ENCODE measurements around the gene LLCFC1.

The LLCFC1 gene

GRCh38 chr7:142939226-142939910 lies at the start of gene LLCFC1:
Gene LLCFC1 (plus strand): TSS chr7:142939484. CDS start chr7:142939622, 138 bp downstream.
- DNase-seq = no peak

- DNase-seq = no peak
Observed at GRCh38 chr7:142889816-142890215, 49.5 kb upstream of the LLCFC1 start.

DNA sequence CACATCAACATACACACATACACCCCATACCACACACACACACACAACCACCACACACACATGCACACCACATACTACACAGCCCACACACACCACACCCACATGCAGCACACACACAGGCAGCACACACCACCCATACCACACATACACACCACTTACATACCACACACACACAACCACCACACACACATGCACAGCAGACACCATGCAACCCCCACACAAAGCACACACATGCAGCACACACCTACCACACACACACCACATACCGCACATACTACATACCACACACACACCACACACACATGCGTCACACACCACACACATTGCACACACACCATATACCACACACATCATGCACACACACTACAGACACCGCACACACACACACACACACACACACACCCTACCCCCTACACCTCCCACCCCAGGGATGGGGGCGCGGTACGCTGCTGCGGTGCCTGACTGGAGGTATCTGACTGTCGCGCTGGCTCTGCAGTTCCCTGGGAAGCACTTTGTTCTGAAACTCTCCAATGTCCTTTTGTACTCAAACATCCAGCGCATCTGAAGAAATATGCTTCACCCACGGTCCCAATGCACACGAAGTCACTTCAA lies 48.3 kb upstream of the LLCFC1 start:
- no peak for DNase-seq

- no peak for DNase-seq
Observed at GRCh38 chr7:142891490-142892082, 47.7 kb upstream of the LLCFC1 start.

GRCh38 chr7:142892951-142893350 lies 46.3 kb upstream of the LLCFC1 start:
- no peak for DNase-seq

DNA sequence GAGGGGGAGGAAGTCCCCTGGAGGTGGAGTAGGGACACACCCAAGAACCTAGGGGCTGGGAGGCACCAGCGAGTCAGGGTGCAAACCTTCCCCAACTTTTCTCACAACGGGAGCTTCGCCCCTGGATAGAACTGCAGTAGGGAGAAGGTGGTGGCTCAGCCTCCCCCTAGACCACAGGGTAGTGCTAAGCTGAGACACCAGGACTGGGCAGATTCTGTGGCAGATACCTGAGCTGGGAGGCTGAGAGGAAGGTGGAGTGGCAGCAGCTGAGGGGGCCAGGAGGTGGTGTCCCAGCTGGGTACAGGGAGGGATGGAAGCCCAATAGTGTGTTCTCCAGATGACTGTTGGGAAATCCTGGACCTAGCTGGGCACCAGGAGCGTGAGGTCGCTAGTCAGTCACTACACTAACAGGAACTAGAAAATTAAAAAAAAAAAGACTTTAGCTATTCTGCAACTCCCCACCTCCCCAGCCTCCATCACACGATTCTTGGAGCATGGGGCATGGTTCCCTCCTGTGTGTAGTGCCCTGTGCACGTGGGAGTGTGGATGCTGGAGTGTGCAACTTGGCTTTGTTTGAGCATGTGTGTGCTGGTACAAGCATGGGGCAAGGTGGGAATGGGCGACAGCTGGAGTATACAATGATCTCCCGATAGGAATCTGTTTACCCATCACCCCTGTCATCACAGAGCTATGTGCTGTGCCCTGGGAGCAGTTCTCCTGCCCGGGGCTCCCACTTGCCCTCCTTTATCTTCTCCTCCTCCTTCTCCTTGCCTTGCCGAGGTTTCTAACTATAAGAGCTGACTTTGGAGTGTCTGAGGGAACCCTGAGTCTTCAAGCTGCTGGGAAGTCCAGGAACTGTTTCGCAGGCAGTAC lies 44.9 kb upstream of the LLCFC1 start:
- DNase-seq = no peak

DNA sequence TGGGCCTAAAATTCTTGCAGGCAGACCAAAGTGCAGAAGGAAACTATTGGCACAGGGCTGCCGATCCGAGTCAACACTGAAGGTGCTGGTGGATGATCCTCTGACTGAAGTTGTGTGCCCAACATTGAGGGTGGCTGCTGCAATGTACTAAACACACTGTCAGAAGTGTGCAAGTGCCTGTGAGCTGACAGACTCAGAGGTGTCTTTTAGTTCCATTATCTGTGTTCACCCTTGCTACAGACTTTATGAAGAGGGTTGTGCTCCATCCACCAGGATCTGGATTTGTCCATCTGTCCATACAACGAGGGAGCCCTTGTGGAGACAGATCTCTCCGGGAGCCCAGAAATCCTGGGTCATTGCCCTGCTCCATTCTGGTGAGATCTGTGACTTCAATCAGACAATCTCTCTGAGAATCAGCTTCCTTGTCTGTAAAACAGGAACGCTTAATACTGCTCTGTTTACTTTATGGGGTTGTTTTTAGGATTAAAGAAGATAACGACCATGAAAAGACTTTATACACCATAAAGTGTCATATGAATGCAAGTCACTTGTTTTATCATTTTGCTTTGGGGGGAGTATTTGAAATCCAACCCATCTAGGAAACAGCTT lies 44.2 kb upstream of the LLCFC1 start:
- no peak for DNase-seq

DNA sequence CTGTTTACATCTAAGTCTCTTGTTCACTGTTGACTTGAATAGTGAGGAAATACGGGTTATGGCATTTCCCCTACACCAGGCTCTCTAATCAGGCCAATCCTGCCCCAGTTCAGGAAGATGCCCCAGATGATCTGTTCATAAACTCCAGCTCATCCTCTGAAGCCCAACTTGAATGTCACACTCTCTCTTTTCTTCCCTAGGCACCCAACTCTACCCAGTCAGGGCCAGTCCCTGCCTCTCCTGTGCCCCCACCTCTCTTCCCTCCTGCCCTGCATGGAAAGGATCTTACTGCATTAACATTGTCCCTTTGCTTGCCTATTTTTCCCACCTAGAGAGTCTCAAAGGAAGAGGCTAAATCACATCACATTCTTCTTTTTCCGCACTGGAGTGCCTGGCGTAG lies 43.1 kb upstream of the LLCFC1 start:
- DNase-seq = no peak

- DNase-seq = no peak
Observed at GRCh38 chr7:142896741-142897379, 42.4 kb upstream of the LLCFC1 start.

DNA sequence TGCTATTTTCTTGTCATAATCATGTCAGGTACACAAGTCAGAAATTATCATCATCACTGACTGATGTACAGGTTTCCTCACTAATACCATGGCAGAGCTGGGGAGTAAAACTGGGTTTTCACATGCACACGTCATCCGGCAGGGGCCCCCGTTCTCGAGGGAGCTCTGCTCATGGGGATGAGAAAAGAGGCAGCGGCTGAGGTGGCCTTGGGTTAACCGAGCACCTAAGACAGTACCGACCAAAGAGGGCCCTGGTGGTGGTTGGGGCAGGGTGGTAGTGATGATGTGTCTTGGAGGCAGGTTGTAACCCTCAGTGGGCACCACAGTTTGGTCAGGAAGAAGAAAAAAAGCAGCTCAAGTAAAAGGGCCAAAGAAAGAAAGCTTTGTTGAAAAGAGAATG lies 41.6 kb upstream of the LLCFC1 start:
- DNase-seq = no peak

DNA sequence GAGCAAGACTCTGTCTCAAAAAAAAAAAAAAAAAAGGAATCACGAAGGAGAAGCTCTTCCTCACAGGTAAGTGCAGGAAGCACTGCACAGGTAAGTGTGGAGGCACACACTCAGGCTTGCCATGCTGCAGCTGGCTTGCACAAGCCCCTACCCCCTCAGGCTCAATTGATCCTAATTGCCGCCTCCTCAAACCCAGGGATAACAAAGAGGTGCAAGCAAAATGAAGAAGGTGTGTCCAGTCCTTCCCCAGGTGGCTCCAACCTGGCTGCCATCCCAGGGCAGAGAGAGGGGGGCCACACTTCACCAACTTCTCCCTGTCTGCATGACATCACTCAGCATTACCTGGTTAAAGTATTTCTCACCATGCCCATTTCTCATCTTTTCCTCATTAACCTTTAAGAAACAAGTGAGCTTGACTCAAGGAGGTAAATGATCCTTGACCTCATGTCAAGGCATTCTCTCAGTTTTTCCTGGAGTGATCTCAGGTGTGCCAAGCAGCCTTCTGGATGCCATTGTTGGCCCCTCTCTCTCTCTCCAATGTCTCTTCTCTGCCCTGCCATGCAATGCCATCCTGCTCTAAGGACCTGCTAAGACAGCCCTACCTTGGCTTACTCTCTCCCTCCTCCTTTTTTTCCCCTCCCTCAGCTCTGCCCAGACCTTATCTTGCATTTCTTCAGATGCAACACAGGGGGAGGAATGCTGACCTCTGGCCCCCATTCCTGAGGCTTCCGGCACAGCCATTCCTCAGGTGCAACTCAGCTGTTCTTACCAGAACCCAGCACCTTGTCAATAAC lies 40.7 kb upstream of the LLCFC1 start:
- no peak for DNase-seq

DNA sequence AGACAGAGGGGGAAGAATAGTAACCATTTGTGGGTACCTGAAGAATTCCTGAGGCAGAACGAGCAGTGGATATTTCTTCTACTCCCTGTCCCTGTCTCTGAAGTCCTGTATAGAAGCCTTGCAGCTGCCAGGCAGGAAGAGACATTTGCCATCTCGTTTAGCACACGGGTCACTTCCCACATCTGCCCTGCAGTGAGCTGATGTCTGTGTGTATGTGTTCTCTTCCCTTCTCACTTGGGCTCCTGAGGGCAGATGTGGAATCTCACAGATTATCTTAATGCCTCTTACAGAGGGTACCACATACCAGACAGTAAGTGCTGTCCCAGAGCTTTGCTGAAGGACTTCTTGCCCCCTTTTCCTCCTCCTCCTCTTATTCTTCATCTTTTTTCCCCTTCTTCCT lies 39.6 kb upstream of the LLCFC1 start:
- no peak for DNase-seq

- DNase-seq = no peak
Observed at GRCh38 chr7:142901426-142902259, 37.6 kb upstream of the LLCFC1 start.

- no peak for DNase-seq
Observed at GRCh38 chr7:142904128-142904527, 35.2 kb upstream of the LLCFC1 start.

- no peak for DNase-seq
Observed at GRCh38 chr7:142905759-142906158, 33.5 kb upstream of the LLCFC1 start.

DNA sequence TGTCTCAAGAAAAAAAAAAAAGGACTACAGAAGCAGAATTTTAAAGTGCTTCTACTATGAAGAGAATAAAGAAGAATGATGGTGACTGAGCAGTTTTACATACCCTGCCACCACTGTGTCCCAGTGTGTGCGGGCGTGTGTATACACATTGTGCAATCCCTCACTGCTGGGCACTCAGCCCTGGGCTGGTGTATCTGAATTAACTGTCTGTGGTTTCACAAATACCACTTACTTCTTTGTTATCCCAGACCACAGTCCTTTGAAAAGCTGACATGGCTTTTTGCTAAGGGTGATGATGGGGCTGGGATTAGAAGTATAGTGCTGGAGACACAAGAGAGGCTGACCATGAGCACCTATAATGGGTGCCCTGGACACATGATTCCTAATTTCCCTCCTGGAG lies 32.6 kb upstream of the LLCFC1 start:
- no peak for DNase-seq

DNA sequence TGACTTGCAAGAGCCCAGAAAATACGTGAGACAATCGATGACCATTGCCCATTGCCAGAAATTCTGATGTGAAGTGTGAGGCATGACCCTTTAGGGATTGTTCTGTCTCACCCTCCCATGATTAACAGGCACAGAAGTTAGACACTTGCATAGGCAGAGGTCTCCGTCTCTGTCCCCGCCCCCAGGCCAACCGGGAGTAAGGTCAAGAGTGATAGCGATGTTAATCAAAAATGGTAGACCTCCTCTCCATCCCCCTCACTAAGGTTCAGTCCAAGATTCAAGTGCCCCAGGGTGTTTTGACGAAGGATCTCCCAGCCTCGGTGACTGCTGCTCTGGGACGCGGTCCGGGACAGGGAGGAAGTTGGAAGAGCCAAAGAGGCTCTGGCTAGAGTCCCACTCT lies 31.0 kb upstream of the LLCFC1 start:
- DNase-seq = no peak

DNA sequence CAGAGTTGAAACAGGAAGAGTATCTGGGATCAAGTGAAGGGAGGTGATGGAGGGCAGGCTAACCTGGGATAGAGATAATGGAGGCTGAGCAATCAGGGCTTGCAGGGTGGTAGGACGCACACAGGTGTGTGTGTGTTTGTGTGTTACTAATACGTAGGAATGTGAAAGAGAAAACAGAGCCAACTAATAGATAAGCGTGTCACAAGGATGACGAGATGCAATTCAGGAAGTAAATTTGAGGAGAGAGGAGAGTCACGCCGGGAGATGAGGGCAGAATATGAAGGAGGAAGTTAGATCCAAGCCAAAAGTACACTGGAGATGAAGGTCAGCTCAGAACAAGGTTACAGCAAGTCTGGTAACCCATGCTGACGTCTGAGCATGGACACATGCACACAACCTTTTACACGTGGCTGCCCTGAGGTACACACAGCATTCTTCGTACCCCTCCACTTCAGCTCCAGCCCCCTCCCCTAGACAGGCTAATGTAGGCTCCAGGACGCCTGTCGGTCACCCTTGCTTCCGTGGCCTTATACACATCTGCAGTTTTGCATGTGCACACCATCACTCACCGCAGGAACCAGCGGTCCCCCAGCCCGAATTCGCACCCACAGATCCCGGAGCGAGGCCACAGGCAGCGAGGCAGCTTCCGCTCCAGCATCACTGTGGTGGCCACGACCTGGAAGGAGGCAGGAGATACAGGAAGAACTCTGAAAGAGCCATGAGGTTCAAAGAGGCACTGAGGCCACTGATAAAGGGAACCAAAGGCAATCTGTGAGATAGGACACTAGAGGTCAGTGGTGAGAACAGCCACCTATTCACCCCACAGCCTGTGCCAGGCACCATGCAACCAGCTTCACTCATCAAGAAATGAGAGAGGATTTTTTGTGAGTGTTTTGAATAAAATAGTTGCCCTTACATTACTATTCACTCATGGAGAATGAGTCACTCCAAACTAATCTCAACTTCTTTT lies 30.1 kb upstream of the LLCFC1 start:
- no peak for DNase-seq

GRCh38 chr7:142910031-142910433 lies 29.3 kb upstream of the LLCFC1 start:
- DNase-seq = no peak

DNA sequence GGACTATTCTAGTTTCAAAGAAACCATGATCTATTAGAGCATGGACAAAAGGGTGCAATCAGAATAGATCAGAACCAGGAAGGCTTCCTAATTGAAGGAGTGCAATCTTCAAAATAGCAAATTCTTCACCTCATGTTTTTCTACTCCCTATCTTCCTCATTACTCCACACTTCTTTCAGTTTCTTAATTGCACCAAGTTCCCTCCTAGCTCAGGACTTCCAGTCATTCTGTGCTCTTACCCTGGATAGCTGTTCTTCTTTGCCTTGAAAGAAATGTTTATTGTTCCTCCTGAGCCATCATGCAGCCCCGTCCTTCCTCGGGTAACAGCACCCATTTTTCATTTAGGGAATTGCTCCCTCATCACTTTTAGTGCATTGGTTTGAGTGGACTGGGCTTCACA lies 28.8 kb upstream of the LLCFC1 start:
- no peak for DNase-seq

Data from stimulated activated CD4-positive, alpha-beta T cell treated with anti-CD3 and anti-CD28 coated beads, Interleukin-4, amount 100 ng/mL, for 24 hours (primary cell).